MM.1S (cell line): Measurements from ENCODE around the gene BMS1.

Experiments used
- EZH2 ChIP-seq: fragments of 300-600 bp; sonication (generic); optimal IDR thresholded peaks from 2 replicates; pipeline ENCODE3; 2017; ENCODE audit warnings: low read depth, mild to moderate bottlenecking, antibody characterized with exemption, low read length, mixed read lengths
- TF ChIP-seq, protein P1 (sequence below): fragments of 300-600 bp; sonication (generic); IDR thresholded peaks from 2 replicates; pipeline ENCODE4 v1.5.1; 2016; ENCODE audit warnings: antibody characterized with exemption, low read length, mixed read lengths

DNA sequence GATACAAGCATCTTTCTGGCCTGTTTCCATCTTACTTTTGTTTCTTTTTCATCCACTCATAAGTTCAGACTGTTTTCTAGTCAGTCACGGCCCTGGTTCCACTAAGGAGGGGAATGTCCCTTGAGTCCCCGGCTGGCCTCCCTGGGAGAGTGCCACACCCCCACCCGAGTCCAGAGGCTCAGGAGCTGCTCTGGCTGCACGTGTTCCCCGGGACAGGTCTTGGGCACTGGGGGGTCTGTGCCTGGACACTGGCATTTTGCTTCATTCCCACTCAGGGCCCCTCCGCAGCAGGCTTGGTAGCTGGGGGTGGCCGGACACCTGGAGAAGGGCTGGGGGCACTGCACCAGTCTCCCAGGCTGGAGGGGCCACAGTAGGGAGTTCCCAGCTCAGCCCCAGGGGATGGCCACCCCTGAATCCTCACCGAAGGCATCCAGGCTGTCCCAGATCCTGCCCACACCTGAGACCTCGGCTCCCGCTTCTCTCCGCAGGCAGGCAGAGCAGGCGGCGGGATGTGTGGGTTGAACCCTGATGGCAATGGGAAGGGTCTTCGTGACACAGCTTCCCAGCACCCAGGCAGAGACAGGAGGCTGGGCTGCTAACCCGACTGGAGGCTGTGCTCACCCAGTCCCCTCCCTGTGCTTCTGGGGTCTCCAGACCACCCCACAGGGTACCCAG, 92.3 kb downstream of the BMS1 start:
- TF ChIP-seq, protein P1, sequence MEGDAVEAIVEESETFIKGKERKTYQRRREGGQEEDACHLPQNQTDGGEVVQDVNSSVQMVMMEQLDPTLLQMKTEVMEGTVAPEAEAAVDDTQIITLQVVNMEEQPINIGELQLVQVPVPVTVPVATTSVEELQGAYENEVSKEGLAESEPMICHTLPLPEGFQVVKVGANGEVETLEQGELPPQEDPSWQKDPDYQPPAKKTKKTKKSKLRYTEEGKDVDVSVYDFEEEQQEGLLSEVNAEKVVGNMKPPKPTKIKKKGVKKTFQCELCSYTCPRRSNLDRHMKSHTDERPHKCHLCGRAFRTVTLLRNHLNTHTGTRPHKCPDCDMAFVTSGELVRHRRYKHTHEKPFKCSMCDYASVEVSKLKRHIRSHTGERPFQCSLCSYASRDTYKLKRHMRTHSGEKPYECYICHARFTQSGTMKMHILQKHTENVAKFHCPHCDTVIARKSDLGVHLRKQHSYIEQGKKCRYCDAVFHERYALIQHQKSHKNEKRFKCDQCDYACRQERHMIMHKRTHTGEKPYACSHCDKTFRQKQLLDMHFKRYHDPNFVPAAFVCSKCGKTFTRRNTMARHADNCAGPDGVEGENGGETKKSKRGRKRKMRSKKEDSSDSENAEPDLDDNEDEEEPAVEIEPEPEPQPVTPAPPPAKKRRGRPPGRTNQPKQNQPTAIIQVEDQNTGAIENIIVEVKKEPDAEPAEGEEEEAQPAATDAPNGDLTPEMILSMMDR: no peak
- TF ChIP-seq EZH2: no peak
